ENCODE results near the gene CPTP. TPM values are rescaled to one million over a fixed set of nuclear protein-coding genes. Genes with fewer than 3 reads are reported as not detected.

The CPTP gene
- total RNA-seq, 4 donors from 2014 or later = 10.7 to 94.0 (median 84.6) TPM

DNA sequence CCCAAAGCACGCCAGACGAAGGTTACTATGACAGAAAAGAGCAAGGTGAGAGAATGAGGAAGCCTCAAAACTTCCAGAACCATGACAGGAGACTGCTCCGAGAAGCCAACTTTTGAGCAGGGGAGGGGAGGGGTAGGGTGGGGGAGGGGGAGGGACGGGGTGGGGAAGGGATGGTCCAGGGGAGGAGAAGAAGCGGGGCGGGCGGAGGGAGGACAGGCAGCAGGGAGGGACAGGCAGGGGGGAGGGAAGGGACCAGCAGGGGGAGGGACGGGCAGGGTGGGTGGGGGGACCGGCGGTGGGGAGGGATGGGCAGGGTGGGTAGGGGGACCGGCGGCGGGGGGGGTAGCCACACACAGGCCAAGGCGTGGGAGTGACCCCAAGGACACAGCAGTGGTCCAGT, 2.2 kb upstream of the CPTP start:
- Histone ChIP-seq H3K4me3 (no peak overlapping the region), H3K4me1 (peaks cover 0 to 52% (median 28%) of the 10 kb centered on the region in 4 donors), H3K9me3 (no peaks in the 10 kb centered on the region), H3K27ac (no peak overlapping the region), H3K36me3 (peaks cover 0 to 35% (median 0%) of the 10 kb centered on the region in 3 donors), H3K27me3 (no peaks in the 10 kb centered on the region)
- TF ChIP-seq POLR2A (IDR thresholded peaks at IDR 0.05) = no peak
- TF ChIP-seq, protein P1, sequence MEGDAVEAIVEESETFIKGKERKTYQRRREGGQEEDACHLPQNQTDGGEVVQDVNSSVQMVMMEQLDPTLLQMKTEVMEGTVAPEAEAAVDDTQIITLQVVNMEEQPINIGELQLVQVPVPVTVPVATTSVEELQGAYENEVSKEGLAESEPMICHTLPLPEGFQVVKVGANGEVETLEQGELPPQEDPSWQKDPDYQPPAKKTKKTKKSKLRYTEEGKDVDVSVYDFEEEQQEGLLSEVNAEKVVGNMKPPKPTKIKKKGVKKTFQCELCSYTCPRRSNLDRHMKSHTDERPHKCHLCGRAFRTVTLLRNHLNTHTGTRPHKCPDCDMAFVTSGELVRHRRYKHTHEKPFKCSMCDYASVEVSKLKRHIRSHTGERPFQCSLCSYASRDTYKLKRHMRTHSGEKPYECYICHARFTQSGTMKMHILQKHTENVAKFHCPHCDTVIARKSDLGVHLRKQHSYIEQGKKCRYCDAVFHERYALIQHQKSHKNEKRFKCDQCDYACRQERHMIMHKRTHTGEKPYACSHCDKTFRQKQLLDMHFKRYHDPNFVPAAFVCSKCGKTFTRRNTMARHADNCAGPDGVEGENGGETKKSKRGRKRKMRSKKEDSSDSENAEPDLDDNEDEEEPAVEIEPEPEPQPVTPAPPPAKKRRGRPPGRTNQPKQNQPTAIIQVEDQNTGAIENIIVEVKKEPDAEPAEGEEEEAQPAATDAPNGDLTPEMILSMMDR (IDR thresholded peaks at IDR 0.05) = no peak
- DNase-seq = no peak

DNA sequence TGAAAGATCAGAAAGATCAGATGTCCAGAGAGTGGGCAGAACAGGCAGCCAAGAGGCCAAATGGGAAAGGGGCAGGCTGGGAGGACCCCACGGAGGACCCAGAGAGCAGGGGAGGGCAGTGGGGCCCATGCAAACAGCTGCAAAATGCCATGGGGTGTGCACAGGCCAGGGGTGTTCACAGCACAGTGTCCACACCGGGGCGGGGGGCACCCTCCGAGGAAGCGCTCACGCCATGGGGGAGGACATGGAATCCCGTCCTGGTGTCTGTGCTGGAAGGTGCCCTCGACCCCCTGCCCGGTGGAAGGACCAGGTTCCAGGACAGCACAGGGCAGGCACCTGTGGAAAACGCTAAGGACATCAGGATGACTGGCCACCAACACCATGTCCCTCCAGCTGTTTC, 1.6 kb upstream of the CPTP start:
- Histone ChIP-seq H3K27me3 (no peaks in the 10 kb centered on the region), H3K9me3 (no peaks in the 10 kb centered on the region), H3K27ac (no peak overlapping the region), H3K4me1 (peaks cover 0 to 47% (median 28%) of the 10 kb centered on the region in 4 donors), H3K36me3 (peaks cover 0 to 37% (median 0%) of the 10 kb centered on the region in 3 donors), H3K4me3 (no peak overlapping the region)
- TF ChIP-seq POLR2A (IDR thresholded peaks at IDR 0.05) = no peak
- TF ChIP-seq, protein P1 (IDR thresholded peaks at IDR 0.05) = no peak
- no peak for DNase-seq

DNA sequence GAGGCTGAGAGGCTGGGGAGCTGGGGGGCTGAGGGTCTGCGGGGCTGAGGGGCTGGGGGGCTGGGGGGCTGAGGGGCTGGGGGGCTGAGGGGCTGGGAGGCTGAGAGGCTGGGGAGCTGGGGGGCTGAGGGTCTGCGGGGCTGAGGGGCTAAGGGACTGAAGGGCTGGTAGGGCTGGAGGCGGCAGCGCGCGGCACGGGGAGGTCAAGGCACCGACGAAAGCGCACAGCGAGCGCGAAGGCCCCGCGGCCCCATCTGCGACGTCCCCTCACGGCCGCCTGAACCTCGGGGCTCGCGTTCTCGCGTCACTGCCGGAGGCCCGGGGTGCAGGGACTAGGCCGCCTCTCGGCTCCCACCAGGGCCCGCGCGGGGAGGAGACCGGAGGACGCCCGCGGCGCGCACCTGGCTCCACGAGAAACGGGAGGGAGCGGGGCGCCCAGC, 498 bp upstream of the CPTP start:
- Histone ChIP-seq H3K36me3 (peaks cover 0 to 42% (median 0%) of the 10 kb centered on the region in 3 donors), H3K9me3 (no peaks in the 10 kb centered on the region), H3K4me1 (peaks cover 0 to 43% (median 28%) of the 10 kb centered on the region in 4 donors), H3K27me3 (no peaks in the 10 kb centered on the region), H3K27ac (peak overlapping the region; percentile 90 to 95 (median 91)), H3K4me3 (peak overlapping the region; percentile 94 to 99 (median 98))
- no peak for DNase-seq
- TF ChIP-seq POLR2A (IDR thresholded peaks at IDR 0.05) = no peak
- TF ChIP-seq, protein P1 (IDR thresholded peaks at IDR 0.05) = no peak

DNA sequence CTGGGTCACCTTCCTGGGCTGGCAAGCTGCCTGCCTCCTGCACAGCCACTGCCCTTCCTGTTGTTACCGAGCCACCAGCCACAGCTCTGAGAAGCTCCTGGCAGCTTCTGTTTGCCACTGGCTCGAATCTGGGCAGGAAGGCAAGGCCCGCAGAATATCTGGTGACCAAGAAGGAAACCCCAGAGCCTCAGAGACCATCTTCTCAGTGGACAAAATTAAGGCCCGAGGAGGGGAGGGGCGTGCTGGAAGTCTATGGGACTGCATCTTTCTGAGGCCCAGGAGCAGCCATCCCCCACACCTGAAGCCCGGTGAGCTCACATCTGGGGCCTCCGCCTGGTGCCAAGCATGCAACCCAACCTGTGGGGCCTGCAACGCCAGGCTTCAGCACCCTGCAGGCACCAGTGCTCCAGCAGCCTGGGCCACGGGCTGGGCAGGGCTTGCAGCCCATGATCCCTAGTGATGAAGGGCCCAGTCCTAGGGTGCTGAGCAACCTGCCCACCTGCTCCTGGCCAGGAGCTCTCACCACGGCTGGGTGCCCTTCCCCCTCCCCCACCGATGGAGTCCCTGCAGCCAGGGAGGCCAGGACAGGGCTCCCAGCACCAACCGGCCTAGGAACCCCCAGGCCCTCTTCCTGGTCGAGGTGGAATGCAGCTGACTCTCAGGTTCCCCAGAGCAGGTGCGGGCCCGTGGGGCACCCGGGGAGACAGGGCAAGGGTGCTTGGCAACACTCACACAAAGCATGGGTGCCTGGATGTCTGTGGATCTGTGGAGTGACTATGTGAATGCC, 879 bp downstream of the CPTP start:
- Histone ChIP-seq H3K36me3 (peaks cover 0 to 30% (median 0%) of the 10 kb centered on the region in 3 donors), H3K4me3 (peak overlapping the region; percentile 94 to 99 (median 98)), H3K9me3 (no peaks in the 10 kb centered on the region), H3K4me1 (peaks cover 0 to 43% (median 28%) of the 10 kb centered on the region in 4 donors), H3K27me3 (no peaks in the 10 kb centered on the region), H3K27ac (peak overlapping the region; percentile 90 to 95 (median 91))
- DNase-seq = peak in 1 of 3 donors; percentile 65
- TF ChIP-seq, protein P1 (IDR thresholded peaks at IDR 0.05) = no peak
- TF ChIP-seq POLR2A (IDR thresholded peaks at IDR 0.05) = no peak

DNA sequence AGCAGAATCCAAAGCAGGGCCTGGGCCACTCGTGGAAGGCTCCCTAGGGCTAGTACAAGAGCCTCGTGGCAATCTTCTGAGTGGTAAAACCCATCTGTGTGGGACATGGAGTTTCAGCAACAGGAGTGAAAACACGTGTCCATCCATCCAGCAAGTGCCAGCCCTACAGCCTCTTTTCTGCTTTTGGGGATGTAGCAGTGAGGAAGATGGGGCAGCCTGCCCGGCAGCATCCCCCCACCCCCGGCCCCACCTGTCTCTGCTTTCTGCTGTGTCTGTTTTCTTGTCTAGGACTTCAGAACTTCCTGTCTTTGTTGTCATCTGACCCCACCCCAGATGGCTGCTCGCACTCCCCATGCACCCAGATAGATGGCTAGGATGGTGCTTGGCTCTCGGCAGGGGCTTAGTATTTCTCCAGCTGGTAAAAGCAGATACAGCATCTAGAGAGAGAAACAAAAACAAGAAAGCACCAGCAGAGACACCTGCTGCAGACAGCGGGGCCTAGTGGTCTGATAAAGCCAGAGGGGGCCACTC, 1.5 kb downstream of the CPTP start:
- Histone ChIP-seq H3K4me3 (peak overlapping the region; percentile 94 to 99 (median 98)), H3K27ac (peak overlapping the region in 2 of 4 donors; percentile 90 to 95), H3K4me1 (peaks cover 0 to 44% (median 29%) of the 10 kb centered on the region in 4 donors), H3K27me3 (no peaks in the 10 kb centered on the region), H3K36me3 (peaks cover 0 to 26% (median 0%) of the 10 kb centered on the region in 3 donors), H3K9me3 (no peaks in the 10 kb centered on the region)
- no peak for DNase-seq
- TF ChIP-seq POLR2A (IDR thresholded peaks at IDR 0.05) = no peak
- TF ChIP-seq, protein P1 (IDR thresholded peaks at IDR 0.05) = no peak

Measured in Peyer's patch (tissue), 4 donors.